ENCODE data around the gene SLC4A5.
"Not testable (repeated sequence)": the region's sequence is repeated elsewhere in the genome, so short reads cannot be mapped to it uniquely, and the experiment has no call there.

SLC4A5 gene

DNA sequence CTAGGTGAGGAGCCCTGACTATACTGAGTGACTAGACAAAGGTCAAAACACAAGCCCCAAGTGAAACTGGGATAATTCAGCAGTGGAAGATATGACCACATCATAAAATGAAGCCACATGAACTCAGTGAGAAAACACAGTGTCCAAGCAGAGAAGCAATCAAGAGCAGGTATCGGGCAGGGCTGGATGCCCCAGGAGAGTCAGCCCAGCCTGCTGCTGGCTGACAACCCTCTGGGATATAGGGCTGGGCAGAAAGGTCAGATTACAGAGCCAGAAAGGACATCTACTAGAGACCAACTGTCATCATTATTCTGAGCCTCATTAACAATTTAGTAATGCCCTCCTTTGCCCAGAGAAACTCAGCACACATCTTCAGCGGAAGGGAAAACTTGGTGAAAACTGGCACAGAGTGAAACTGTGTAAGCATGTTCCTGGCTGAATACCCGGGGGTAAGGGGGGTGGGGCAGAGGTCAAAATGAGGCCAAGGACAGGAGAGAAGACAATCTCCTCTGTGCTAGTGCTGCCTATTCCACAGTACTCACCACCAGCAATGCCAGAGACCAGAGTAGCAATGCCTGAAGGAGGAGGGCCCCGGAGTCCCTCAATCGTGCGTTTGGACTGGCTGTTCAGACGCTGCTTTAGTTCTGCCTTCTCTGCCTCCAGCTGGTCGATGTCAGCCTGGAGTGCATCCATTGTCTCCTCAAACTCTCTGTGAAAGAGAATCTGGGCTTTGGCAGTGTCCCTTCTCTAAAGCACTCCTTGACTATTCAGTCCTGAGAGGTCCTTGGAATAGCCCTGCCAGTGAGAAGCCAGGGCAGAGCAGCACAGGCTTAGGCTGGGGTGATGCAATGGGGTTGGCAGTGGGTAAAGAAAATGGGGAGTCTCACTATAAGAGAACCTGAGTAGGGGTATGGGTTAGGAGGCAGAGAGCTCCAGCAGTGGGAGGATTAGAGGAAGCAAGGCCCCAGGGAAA is 21.6 kb upstream of the SLC4A5 start:
- no peak for DNase-seq (ENCODE audit: low read depth)

DNA sequence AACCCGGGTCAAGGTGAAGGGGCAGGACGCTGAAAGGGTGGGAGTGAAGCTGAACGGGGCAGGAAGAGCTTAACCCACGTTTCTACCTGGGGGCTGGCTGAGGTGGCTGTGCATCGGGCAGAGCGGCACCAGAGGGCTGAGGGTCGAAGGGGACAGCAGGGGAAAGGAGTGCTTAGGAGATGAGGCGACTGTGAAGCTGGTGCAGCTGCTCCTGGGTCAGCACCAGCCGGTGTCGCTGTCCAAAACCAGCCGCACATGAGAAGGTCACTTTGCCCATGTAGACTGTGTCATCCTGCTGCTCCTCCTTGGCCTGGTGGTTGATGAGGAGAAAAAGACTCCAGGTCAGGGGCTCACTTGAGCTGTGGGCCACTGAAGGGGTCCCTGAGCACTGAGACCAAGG is 18.1 kb upstream of the SLC4A5 start:
- DNase-seq (ENCODE audit: low read depth): no peak

DNA sequence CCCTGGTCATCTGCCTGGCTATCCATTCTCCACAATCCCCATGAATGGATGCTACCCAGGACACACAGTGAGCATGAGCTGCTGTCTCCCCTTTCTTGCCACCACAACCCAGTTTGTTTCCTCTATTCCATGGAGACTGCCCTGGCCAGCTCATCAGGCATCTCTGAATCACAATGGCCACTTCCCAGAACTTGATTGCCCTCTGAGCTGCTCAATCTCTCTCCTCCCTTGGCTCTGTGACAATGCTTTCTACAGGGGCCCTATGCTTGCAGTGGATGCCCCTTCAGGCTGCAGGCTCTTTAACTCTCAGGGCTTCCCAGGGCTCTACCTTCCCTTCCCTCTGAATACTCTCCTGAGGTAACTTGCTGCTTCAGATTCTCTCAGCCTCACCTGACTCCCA is 14.4 kb upstream of the SLC4A5 start:
- no peak for DNase-seq (ENCODE audit: low read depth)

DNA sequence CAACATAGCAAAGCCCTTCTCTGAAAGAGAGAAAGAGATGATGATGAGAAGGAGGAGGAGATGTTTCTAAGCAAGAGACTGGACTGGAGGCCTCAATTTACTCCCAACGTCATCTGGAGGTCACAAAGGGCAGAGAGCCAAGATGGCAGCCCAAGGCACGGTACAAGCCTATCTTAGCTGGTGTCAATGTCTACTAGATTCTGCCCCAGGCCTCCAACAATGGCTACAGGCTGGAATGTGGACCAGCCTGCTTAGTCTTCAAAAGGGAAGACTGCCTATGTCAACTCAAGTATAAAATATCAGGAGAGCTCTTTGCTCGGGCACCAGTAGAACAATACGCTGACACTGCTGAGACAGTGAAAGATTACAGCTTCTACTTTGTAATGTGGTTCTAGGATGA is 6.7 kb upstream of the SLC4A5 start:
- no peak for DNase-seq (ENCODE audit: low read depth)

- no peak for DNase-seq (ENCODE audit: low read depth)
These were observed 4.5 kb upstream of the SLC4A5 start for GRCh38 chr2:74347742-74348141.

- no peak for DNase-seq (ENCODE audit: low read depth)
These were observed 4.1 kb upstream of the SLC4A5 start for GRCh38 chr2:74347303-74347702.

DNA sequence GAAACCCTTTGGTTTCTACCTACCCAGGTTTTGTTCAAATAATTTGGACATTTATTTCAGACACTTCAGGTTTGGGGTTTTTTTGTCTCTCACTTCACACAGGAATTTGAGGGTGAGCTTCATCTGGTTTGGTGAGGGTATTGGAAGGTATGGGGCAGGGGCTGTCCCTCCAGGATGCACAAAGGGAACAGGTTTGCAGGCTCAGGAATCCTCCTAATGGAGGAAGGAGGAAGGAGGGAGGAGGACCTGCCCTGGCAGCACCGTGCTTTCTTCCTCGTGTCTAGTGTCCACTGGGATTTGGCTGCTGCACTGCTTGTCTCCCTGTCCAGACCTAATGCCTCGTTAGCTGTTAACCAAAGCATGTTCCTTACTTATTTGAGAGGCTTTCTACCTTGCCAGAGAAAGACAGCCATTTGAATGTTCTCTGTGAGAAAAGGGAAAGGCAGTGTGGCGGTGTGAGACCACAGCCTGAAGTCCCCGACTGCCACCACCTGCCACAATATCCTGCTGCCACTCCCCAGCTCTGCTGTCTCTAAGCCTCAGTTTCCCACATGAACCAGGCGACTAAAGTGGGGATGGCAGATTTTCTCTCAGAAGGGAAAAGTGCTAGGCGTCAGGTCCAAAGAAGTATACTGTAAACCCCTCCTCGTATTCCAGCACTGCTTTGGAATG is 2.2 kb upstream of the SLC4A5 start:
- no peak for DNase-seq (ENCODE audit: low read depth)

DNA sequence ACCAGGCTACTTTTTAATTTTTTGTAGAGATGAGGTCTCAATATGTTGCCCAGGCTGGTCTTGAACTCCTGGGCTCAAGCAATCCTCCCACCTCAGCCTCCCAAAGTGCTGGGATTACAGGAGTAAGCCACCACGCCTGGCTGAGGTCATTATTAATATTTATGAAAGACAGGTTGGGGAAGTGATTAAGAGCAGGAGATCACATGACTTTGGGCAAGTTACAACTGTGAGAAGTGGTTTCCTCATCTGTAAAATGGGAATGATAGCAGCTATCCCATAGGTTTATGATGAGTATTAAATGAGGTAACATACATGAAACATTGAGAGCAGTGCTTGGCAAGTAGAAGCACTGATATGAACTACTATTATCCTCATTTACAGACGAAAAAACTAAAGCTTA is 7.0 kb downstream of the SLC4A5 start:
- DNase-seq (ENCODE audit: low read depth): not testable (repeated sequence)

GRCh38 chr2:74334931-74335333 is 8.3 kb downstream of the SLC4A5 start:
- DNase-seq (ENCODE audit: low read depth): peak; percentile 58

GRCh38 chr2:74333896-74334586 is 9.2 kb downstream of the SLC4A5 start:
- DNase-seq (ENCODE audit: low read depth): no peak

DNA sequence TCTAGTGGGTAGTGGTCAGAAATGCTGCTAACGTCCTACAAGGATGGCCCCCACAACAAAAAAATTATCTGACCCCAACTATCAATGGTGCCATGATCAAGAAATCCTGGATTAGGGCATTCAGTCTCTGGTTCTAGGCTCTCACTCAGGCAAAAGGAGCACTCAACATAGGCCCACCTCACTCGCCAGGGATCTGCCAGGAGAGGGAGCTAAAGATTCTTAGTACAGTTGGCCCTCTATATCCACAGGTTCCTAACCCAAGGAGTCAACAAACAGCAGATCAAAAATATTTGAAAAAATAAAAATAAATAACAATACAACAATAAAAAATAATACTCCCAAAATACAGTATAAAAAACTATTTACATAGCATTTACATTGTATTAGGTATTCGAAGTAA is 10.0 kb downstream of the SLC4A5 start:
- no peak for DNase-seq (ENCODE audit: low read depth)

- no peak for DNase-seq (ENCODE audit: low read depth)
These were observed 10.6 kb downstream of the SLC4A5 start for GRCh38 chr2:74332550-74333174.

DNA sequence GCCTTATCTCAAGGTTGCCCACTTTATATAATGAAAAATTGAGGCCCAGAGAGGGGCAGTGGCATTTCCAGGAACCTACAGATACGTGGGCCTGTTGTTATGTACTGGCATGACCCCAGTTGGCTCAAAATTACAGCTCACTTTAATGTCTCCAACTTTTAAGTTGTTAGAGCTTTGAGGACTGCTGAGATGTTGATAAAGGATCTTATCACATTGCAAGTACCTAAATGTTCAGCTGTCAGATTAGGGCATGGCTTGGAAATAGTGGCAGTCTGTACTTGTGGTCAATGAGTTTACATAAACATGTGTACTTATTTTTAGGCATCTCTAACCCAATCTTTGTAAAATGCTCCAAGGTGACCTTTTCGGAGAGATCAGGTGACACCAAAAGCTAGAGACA is 14.6 kb downstream of the SLC4A5 start:
- no peak for DNase-seq (ENCODE audit: low read depth)

DNA sequence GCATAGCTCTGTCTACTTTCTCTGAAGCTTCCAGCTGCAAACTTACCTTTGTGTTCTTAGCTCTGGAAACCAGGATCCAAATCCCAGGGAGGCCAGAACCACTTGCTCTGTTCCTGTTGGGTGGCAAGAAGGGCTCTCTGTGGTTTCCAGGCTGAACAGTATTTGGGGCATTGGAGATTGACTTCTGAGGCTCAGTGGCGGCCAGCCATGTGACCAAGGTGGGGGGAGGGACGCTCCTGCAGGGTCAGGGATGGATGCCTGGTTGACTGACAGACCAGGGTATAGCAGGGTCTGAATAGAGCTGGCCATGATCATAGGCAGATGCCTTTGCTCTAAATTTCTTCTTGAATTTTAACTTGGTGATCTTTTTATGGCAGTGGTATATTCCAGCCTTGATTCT is 15.1 kb downstream of the SLC4A5 start:
- no peak for DNase-seq (ENCODE audit: low read depth)

DNA sequence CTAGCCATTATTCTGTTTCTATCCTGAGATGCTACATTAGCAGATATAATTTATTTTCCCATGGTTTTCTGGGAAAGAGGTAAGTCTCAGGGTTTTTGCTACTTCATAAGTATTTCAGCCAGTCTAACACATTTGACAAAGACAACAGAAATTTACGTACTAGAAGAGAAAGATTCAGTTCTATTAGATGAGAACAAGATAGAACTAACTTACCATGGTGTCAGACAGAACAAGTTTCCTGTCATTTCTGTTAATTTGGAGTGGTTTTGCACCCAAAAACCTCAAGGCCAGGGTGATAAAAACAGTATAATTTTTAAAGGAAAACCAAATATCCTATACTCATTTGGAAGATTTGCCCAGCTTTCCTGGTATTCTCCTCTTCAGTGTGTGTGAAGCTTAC is 15.6 kb downstream of the SLC4A5 start:
- DNase-seq (ENCODE audit: low read depth): no peak

GRCh38 chr2:74327199-74327598 is 16.0 kb downstream of the SLC4A5 start:
- no peak for DNase-seq (ENCODE audit: low read depth)

DNA sequence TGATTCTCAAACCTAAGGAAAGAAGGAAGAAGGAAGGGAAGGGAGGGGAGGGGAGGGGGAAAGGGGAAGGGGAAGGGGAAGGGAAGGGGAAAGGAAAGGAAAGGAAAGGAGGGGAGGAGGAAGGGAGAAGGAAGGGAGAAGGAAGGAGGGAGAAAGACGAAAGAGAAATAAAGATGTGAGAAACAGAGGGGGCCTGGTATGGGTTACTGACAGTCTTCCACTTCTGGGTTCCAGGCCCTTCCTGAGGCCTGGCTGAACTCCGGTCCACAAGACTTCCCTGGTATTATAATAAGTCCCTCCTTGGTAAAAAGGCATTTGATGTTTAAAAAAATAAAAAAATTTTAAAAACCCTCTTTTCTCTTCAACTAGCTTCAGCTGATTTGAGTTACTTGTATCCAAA is 17.4 kb downstream of the SLC4A5 start:
- DNase-seq (ENCODE audit: low read depth): no peak

GRCh38 chr2:74321737-74322136 is 21.5 kb downstream of the SLC4A5 start:
- no peak for DNase-seq (ENCODE audit: low read depth)

- no peak for DNase-seq (ENCODE audit: low read depth)
These were observed 25.5 kb downstream of the SLC4A5 start for GRCh38 chr2:74317701-74318100.

DNA sequence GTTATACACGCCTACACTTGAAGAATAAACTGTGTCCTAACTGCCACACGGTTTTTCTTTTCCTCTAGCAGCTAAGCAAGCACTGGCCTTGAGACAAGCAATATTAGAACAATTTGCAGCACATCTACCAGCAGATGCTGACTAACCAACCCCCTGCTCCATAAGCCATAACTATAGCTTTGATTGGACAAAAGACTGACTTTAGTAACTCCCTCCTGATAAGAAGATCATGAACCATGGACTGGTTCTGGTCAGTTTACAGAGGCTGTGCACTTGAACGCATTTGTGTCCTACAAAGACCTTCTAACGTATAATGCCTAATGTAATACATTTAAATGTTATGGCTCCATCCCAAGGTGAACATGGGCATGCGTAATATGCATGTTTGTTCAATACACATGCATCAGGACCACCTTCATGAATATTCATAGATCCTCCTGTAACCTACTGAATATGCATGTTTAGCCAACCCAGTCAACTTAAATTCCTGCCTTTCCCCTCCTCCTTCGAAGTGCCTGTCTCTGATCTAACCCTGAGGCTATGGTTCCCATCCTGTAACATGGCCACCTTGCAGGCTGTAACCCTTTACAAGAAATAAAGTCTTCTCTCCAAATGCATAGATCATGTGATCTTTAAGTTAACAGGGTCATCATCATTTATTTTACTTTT is 26.5 kb downstream of the SLC4A5 start:
- DNase-seq (ENCODE audit: low read depth): no peak

- DNase-seq (ENCODE audit: low read depth): no peak
These were observed 29.1 kb downstream of the SLC4A5 start for GRCh38 chr2:74314107-74314506.

DNA sequence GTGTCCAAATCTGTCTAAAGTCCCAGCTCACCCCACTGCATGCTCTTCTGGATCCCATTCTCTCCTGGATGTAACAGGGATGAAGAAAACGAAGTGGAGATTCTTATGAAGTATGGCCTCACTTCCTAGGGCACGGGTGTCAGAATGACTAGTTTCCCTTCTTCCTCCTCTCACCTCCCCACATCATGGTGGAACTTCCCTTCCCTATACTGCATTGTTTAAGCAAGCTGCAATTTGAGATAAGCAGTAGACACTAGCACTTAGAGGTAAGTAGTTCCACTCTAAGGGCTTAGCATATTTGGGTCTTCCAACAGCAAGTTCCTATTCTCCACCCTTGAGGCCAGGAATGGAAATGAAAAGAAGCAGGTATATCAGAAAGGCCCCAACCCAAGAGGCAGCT is 29.7 kb downstream of the SLC4A5 start:
- DNase-seq (ENCODE audit: low read depth): no peak

Data from activated T-helper 1 cell treated with Interleukin-2 at 50 U/mL for 16 hours (primary cell).